HepG2 (cell line): ENCODE measurements around the gene FUOM. TPM values are rescaled to one million over a fixed set of nuclear protein-coding genes. Genes with fewer than 3 reads are reported as not detected.

Experiments used
- CREB1 ChIP-seq, 2 experiments: fragments of 450-650 bp in 1 of 2; IDR thresholded peaks; 2 replicates each; pipeline ENCODE4 v1.6.1; 2016 to 2017; ENCODE audit warnings: control low read depth in 1 of 2, mild to moderate bottlenecking in 1 of 2, missing compliant biosample characterization in 1 of 2, missing genetic modification characterization in 1 of 2
- ETV5 ChIP-seq: IDR thresholded peaks from 2 replicates; pipeline ENCODE4 v1.6.1; 2018; ENCODE audit warnings: missing biosample characterization, missing genetic modification reagents, inconsistent platforms, borderline replicate concordance
- FOXO1 ChIP-seq: sonication (generic); formaldehyde crosslinking; IDR thresholded peaks from 2 replicates; pipeline ENCODE4 v1.4.0; 2020; ENCODE audit warnings: missing genetic modification reagents
- HMGA1 ChIP-seq: sonication (generic); formaldehyde crosslinking; conservative IDR thresholded peaks from 2 replicates; pipeline ENCODE4 v1.4.0; 2020; ENCODE audit warnings: missing genetic modification reagents
- KLF16 ChIP-seq, 2 experiments: sonication (generic) in 1 of 2; formaldehyde crosslinking in 1 of 2; IDR thresholded peaks; 2 replicates each; pipeline versions ENCODE4 v1.6.1 to v1.8.0; 2016 to 2023; ENCODE audit warnings: missing genetic modification reagents in 2 of 2, missing compliant biosample characterization in 1 of 2
- ONECUT2 ChIP-seq: sonication (generic); formaldehyde crosslinking; IDR thresholded peaks from 2 replicates; pipeline ENCODE4 v1.4.0; 2020; ENCODE audit warnings: missing genetic modification reagents
- PHF5A ChIP-seq: IDR thresholded peaks from one replicate; pipeline ENCODE4 v1.6.1; 2018; ENCODE audit warnings: low read depth, missing genetic modification reagents; ENCODE audit not compliant: unreplicated experiment
- REXO4 ChIP-seq: sonication (generic); formaldehyde crosslinking; IDR thresholded peaks from 2 replicates; pipeline ENCODE4 v1.8.0; 2022; ENCODE audit warnings: missing genetic modification reagents, mild to moderate bottlenecking, borderline replicate concordance
- SMARCC2 ChIP-seq: fragments of 450-650 bp; IDR thresholded peaks from 2 replicates; pipeline ENCODE4 v1.6.1; 2017; ENCODE audit warnings: antibody characterized with exemption, mild to moderate bottlenecking
- SNAPC2 ChIP-seq: sonication (generic); formaldehyde crosslinking; IDR thresholded peaks from 2 replicates; pipeline ENCODE4 v1.8.1; 2022; ENCODE audit warnings: mild to moderate bottlenecking, missing genetic modification reagents
- STAT5B ChIP-seq: sonication (generic); formaldehyde crosslinking; IDR thresholded peaks from 2 replicates; pipeline ENCODE4 v1.4.0; 2020; ENCODE audit warnings: missing genetic modification reagents
- ZNF224 ChIP-seq: sonication (generic); formaldehyde crosslinking; IDR thresholded peaks from 2 replicates; pipeline ENCODE4 v1.5.0; 2020; ENCODE audit warnings: mild to moderate bottlenecking, missing genetic modification reagents
- ZNF550 ChIP-seq: sonication (generic); formaldehyde crosslinking; IDR thresholded peaks from 2 replicates; pipeline ENCODE4 v1.4.0; 2020; ENCODE audit warnings: mild to moderate bottlenecking, missing genetic modification reagents, borderline replicate concordance
- ZNF879 ChIP-seq: sonication (generic); formaldehyde crosslinking; IDR thresholded peaks from 2 replicates; pipeline ENCODE4 v1.8.1; 2023; ENCODE audit warnings: missing genetic modification reagents
- polyA plus RNA-seq, 8 experiments: library from polyadenylated mRNA; depleted of rRNA in 3 of 8; stranded (reverse) in 7 of 8; unstranded in 1 of 8; fragments of >200 nt; fragmentation: Illumina TruSeq in 4 of 8; extraction: Trizol in 4 of 8; gene quantifications; 2 replicates each; pipeline versions ENCODE4 v1.2.1 to v1.2.3, GENCODE V29; 2011 to 2016; ENCODE audit warnings: low read depth in 4 of 8, missing spikeins in 1 of 8, mixed read lengths in 1 of 8; ENCODE audit not compliant: insufficient read depth in 1 of 8
- total RNA-seq, 5 experiments: library from RNA; depleted of rRNA; stranded (reverse); fragments of >200 nt; fragmentation: Illumina TruSeq; extraction: Trizol; gene quantifications; 2 replicates each; pipeline ENCODE4 v1.2.3, GENCODE V29; 2016; ENCODE audit warnings: low read depth in 1 of 5
- TF ChIP-seq, protein P1 (sequence below): sonication (generic); IDR thresholded peaks from 2 replicates; pipeline ENCODE4 v1.6.1; 2016; ENCODE audit warnings: low read depth, borderline replicate concordance
- TF ChIP-seq, protein P2 (sequence below): sonication (generic); formaldehyde crosslinking; IDR thresholded peaks from 2 replicates; pipeline ENCODE4 v1.5.0; 2020; ENCODE audit warnings: missing genetic modification reagents
- TF ChIP-seq, protein P3 (sequence below): sonication (generic); formaldehyde crosslinking; conservative IDR thresholded peaks from 2 replicates; pipeline ENCODE4 v1.4.0; 2020; ENCODE audit warnings: mild to moderate bottlenecking, missing genetic modification reagents, moderate library complexity
- TF ChIP-seq, protein P4 (sequence below): sonication (generic); formaldehyde crosslinking; conservative IDR thresholded peaks from 2 replicates; pipeline ENCODE4 v1.8.0; 2022; ENCODE audit warnings: missing genetic modification reagents
- TF ChIP-seq, protein P5 (sequence below): sonication (generic); formaldehyde crosslinking; IDR thresholded peaks from 2 replicates; pipeline ENCODE4 v1.5.0; 2020; ENCODE audit warnings: mild to moderate bottlenecking, missing genetic modification reagents, borderline replicate concordance
- TF ChIP-seq, protein P6 (sequence below): sonication (generic); formaldehyde crosslinking; IDR thresholded peaks from 2 replicates; pipeline ENCODE4 v1.5.0; 2020; ENCODE audit warnings: missing genetic modification reagents, mild to moderate bottlenecking, borderline replicate concordance

The FUOM gene
- total and polyA plus RNA-seq, 2 of the 13 experiments (the other 11 are each of a cell fraction or from before 2014, with no cell fraction given), result 27.5 to 60.4 TPM

DNA sequence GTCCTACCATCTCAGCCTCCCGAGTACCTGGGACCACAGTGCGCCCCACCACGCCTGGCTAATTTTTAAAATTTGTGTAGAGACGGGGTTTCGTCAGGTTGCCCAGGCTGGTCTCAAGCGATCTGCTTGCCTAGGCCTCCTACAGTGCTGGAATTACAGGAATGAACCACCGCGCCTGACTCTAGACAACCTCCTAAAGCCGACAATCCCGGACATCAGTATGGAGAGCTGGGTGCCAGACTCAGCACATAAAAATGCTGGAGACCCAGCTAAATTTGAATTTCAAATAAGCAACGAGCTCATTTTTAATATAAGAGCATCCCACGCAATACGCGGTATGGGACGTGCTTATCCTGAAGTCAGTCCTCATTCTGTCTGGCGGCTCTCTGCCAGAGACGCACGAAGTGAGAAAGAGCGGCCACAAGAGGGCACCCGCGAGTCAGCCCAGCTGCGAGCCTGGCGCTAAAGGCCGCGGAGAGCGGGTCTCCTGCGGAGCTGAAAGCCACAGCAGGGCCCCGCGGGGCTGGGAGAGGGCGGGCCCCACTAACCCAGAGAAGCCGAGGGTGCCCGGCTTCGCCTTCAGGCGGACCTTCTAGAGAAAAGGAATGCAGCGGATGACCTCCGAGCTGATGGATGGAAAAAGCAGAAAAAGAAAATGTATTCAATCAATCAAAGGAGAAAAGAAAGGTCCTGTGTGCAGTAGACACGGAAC is 28.2 kb downstream of the FUOM start (continued):
- TF ChIP-seq, protein P1, sequence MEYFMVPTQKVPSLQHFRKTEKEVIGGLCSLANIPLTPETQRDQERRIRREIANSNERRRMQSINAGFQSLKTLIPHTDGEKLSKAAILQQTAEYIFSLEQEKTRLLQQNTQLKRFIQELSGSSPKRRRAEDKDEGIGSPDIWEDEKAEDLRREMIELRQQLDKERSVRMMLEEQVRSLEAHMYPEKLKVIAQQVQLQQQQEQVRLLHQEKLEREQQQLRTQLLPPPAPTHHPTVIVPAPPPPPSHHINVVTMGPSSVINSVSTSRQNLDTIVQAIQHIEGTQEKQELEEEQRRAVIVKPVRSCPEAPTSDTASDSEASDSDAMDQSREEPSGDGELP, result peak; percentile 45; the same call in 1 of the 2 replicates
- TF ChIP-seq ZNF550 (CRISPR knock-in tag), result no peak
- TF ChIP-seq ZNF879 (CRISPR knock-in tag), result no peak
- TF ChIP-seq ETV5, result no peak; the same call in 1 of the 2 replicates
- TF ChIP-seq, protein P2, sequence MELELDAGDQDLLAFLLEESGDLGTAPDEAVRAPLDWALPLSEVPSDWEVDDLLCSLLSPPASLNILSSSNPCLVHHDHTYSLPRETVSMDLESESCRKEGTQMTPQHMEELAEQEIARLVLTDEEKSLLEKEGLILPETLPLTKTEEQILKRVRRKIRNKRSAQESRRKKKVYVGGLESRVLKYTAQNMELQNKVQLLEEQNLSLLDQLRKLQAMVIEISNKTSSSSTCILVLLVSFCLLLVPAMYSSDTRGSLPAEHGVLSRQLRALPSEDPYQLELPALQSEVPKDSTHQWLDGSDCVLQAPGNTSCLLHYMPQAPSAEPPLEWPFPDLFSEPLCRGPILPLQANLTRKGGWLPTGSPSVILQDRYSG (CRISPR knock-in tag), result no peak
- TF ChIP-seq, protein P3, sequence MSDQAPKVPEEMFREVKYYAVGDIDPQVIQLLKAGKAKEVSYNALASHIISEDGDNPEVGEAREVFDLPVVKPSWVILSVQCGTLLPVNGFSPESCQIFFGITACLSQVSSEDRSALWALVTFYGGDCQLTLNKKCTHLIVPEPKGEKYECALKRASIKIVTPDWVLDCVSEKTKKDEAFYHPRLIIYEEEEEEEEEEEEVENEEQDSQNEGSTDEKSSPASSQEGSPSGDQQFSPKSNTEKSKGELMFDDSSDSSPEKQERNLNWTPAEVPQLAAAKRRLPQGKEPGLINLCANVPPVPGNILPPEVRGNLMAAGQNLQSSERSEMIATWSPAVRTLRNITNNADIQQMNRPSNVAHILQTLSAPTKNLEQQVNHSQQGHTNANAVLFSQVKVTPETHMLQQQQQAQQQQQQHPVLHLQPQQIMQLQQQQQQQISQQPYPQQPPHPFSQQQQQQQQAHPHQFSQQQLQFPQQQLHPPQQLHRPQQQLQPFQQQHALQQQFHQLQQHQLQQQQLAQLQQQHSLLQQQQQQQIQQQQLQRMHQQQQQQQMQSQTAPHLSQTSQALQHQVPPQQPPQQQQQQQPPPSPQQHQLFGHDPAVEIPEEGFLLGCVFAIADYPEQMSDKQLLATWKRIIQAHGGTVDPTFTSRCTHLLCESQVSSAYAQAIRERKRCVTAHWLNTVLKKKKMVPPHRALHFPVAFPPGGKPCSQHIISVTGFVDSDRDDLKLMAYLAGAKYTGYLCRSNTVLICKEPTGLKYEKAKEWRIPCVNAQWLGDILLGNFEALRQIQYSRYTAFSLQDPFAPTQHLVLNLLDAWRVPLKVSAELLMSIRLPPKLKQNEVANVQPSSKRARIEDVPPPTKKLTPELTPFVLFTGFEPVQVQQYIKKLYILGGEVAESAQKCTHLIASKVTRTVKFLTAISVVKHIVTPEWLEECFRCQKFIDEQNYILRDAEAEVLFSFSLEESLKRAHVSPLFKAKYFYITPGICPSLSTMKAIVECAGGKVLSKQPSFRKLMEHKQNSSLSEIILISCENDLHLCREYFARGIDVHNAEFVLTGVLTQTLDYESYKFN (CRISPR knock-in tag), result no peak
- TF ChIP-seq HMGA1, result no peak
- no peak for TF ChIP-seq STAT5B
- TF ChIP-seq PHF5A (CRISPR knock-in tag), result no peak
- TF ChIP-seq, protein P4, sequence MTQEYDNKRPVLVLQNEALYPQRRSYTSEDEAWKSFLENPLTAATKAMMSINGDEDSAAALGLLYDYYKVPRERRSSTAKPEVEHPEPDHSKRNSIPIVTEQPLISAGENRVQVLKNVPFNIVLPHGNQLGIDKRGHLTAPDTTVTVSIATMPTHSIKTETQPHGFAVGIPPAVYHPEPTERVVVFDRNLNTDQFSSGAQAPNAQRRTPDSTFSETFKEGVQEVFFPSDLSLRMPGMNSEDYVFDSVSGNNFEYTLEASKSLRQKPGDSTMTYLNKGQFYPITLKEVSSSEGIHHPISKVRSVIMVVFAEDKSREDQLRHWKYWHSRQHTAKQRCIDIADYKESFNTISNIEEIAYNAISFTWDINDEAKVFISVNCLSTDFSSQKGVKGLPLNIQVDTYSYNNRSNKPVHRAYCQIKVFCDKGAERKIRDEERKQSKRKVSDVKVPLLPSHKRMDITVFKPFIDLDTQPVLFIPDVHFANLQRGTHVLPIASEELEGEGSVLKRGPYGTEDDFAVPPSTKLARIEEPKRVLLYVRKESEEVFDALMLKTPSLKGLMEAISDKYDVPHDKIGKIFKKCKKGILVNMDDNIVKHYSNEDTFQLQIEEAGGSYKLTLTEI (CRISPR knock-in tag), result no peak
- TF ChIP-seq REXO4 (CRISPR knock-in tag), result no peak
- no peak for TF ChIP-seq ONECUT2 (CRISPR knock-in tag)
- TF ChIP-seq SNAPC2, result no peak
- no peak for TF ChIP-seq CREB1 (IDR thresholded peaks at IDR 0.05)
- no peak for TF ChIP-seq CREB1 (CRISPR knock-in tag; IDR thresholded peaks at IDR 0.05)
- TF ChIP-seq ZNF224, result no peak
- peak in 1 of 2 experiments; percentile 69; a peak in 1 of 4 replicates for TF ChIP-seq KLF16 (CRISPR knock-in tag; IDR thresholded peaks at IDR 0.05)
- TF ChIP-seq FOXO1, result no peak
- no peak for TF ChIP-seq SMARCC2
- TF ChIP-seq, protein P5, sequence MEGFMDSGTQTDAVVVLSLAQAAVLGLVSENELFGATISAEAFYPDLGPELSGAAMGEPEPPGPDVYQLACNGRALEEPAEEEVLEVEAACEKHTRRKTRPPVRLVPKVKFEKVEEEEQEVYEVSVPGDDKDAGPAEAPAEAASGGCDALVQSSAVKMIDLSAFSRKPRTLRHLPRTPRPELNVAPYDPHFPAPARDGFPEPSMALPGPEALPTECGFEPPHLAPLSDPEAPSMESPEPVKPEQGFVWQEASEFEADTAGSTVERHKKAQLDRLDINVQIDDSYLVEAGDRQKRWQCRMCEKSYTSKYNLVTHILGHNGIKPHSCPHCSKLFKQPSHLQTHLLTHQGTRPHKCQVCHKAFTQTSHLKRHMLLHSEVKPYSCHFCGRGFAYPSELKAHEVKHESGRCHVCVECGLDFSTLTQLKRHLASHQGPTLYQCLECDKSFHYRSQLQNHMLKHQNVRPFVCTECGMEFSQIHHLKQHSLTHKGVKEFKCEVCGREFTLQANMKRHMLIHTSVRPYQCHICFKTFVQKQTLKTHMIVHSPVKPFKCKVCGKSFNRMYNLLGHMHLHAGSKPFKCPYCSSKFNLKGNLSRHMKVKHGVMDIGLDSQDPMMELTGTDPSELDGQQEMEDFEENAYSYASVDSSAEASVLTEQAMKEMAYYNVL, result no peak
- TF ChIP-seq, protein P6, sequence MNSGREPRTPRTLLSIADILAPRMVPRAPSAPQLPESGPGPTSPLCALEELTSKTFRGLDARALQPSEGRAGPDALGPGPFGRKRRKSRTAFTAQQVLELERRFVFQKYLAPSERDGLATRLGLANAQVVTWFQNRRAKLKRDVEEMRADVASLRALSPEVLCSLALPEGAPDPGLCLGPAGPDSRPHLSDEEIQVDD (CRISPR knock-in tag), result no peak
